Prostate gland (tissue), 2 donors: ENCODE results near the gene LRIT1.

Experiments used
- POLR2A ChIP-seq: fragments of 450-650 bp; IDR thresholded peaks from one replicate; pipeline ENCODE4 v1.6.1; 2016; ENCODE audit warnings: antibody characterized with exemption, mild to moderate bottlenecking
- POLR2AphosphoS5 ChIP-seq: sonication (generic); formaldehyde crosslinking; IDR thresholded peaks from one replicate; pipeline ENCODE4 v1.6.1; 2017; ENCODE audit warnings: antibody characterized with exemption
- TF ChIP-seq, protein P1 (sequence below), 4 experiments: fragments of 200-600 bp in 2 of 4; fragments of 450-650 bp in 2 of 4; sonication (generic) in 2 of 4; IDR thresholded peaks; 1 replicate in 3 of 4; 2 replicates in 1 of 4; pipeline ENCODE4 v1.5.1; 2016 to 2019; ENCODE audit warnings: antibody characterized with exemption in 4 of 4, mild to moderate bottlenecking in 2 of 4, moderate library complexity in 2 of 4

DNA sequence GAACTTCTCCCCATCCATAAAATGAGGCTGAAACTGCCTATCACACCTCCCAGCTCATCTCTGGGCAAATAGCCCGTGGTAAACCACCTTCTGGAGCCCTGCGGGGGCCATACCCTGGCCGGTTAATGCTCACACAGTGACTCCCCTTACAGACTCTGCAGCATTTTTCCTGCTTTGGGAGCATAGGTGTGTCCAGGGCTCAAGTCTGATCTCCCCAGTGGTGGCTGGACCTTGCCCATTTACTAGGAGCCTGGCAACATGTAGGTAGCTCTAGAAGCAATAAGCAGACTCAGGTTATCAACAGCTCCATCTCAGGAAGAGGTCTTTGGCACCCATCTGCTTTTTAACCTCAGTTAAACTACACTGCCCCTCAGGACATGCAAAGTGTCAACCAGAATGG is 52.5 kb downstream of the LRIT1 start:
- TF ChIP-seq, protein P1, sequence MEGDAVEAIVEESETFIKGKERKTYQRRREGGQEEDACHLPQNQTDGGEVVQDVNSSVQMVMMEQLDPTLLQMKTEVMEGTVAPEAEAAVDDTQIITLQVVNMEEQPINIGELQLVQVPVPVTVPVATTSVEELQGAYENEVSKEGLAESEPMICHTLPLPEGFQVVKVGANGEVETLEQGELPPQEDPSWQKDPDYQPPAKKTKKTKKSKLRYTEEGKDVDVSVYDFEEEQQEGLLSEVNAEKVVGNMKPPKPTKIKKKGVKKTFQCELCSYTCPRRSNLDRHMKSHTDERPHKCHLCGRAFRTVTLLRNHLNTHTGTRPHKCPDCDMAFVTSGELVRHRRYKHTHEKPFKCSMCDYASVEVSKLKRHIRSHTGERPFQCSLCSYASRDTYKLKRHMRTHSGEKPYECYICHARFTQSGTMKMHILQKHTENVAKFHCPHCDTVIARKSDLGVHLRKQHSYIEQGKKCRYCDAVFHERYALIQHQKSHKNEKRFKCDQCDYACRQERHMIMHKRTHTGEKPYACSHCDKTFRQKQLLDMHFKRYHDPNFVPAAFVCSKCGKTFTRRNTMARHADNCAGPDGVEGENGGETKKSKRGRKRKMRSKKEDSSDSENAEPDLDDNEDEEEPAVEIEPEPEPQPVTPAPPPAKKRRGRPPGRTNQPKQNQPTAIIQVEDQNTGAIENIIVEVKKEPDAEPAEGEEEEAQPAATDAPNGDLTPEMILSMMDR (IDR thresholded peaks at IDR 0.05) = no peak
- TF ChIP-seq POLR2A (no peak), POLR2AphosphoS5 (no peak)
